Hepatocyte (in vitro differentiated cells): ENCODE measurements around the gene FGF7. TPM values are rescaled to one million over a fixed set of nuclear protein-coding genes. Genes with fewer than 3 reads are reported as not detected.
A peak's percentile ranks its signal among the peaks of the same experiment; 100 is the strongest.

Experiments used
- DNase-seq: peaks from one replicate; pipeline ENCODE4 v3.0.0-alpha.2; 2016; ENCODE audit warnings: low spot score
- H2AFZ ChIP-seq: fragments of 200-600 bp; sonication (generic); 2 replicates; pipeline ENCODE4 v1.6.0; 2016; ENCODE audit warnings: antibody characterized with exemption, mild to moderate bottlenecking
- H3K27ac ChIP-seq: fragments of 200-600 bp; sonication (generic); 2 replicates; pipeline ENCODE4 v1.5.1; 2016; ENCODE audit warnings: mild to moderate bottlenecking
- H3K27me3 ChIP-seq: fragments of 200-600 bp; sonication (generic); 2 replicates; pipeline ENCODE4 v1.6.1; 2016
- H3K36me3 ChIP-seq: fragments of 200-600 bp; sonication (generic); replicated peaks from 2 replicates; pipeline ENCODE4 v1.5.1; 2016; ENCODE audit warnings: low read depth; ENCODE audit not compliant: insufficient read depth
- H3K4me1 ChIP-seq: fragments of 200-600 bp; sonication (generic); 2 replicates; pipeline ENCODE4 v1.5.1; 2016; ENCODE audit warnings: mild to moderate bottlenecking, moderate library complexity; ENCODE audit not compliant: insufficient read depth
- H3K4me2 ChIP-seq: fragments of 200-600 bp; sonication (generic); 2 replicates; pipeline ENCODE4 v1.6.0; 2016
- H3K4me3 ChIP-seq: fragments of 200-600 bp; sonication (generic); 2 replicates; pipeline ENCODE4 v1.5.1; 2016; ENCODE audit warnings: mild to moderate bottlenecking
- H3K79me2 ChIP-seq: fragments of 200-600 bp; sonication (generic); 2 replicates; pipeline ENCODE4 v1.6.0; 2017; ENCODE audit warnings: mild to moderate bottlenecking
- H3K9me2 ChIP-seq: fragments of 200-600 bp; sonication (generic); replicated peaks from 2 replicates; pipeline ENCODE4 v1.6.0; 2017; ENCODE audit warnings: mild to moderate bottlenecking; ENCODE audit not compliant: insufficient read depth
- H3K9me3 ChIP-seq: fragments of 200-600 bp; sonication (generic); 2 replicates; pipeline ENCODE4 v1.5.1; 2016; ENCODE audit warnings: low read depth, mild to moderate bottlenecking
- H4K20me1 ChIP-seq: fragments of 200-600 bp; sonication (generic); 2 replicates; pipeline ENCODE4 v1.6.0; 2016; ENCODE audit warnings: mild to moderate bottlenecking; ENCODE audit not compliant: insufficient read depth, poor library complexity, severe bottlenecking
- EZH2 ChIP-seq: fragments of 200-600 bp; sonication (generic); IDR thresholded peaks from 2 replicates; pipeline ENCODE4 v1.6.1; 2016; ENCODE audit warnings: antibody characterized with exemption, mild to moderate bottlenecking, borderline replicate concordance
- EZH2phosphoT487 ChIP-seq: fragments of 200-600 bp; sonication (generic); IDR thresholded peaks from one replicate; pipeline ENCODE4 v1.6.1; 2018; ENCODE audit warnings: antibody characterized with exemption, mild to moderate bottlenecking, low read depth, moderate library complexity; ENCODE audit not compliant: unreplicated experiment, severe bottlenecking
- WGBS: methylation state at CpG from one replicate; pipeline ENCODE4 v1.1.6; 2016; ENCODE audit warnings: low lambda C conversion rate; ENCODE audit errors: missing lambda C conversion rate; 5-methylcytosine and 5-hydroxymethylcytosine counted together
- polyA plus RNA-seq: library from polyadenylated mRNA; unstranded; fragments of >200 nt; fragmentation: Nextera tagmentation; extraction: Ambion mirVana; gene quantifications from 2 replicates; pipeline ENCODE4 v1.2.1, GENCODE V29; 2016
- total RNA-seq: library from RNA; depleted of rRNA; stranded (reverse); fragments of >200 nt; gene quantifications from 2 replicates; pipeline ENCODE4 v1.2.3, GENCODE V29; 2014
- TF ChIP-seq, protein P1 (sequence below): fragments of 200-600 bp; sonication (generic); IDR thresholded peaks from 2 replicates; pipeline ENCODE4 v1.5.1; 2016; ENCODE audit warnings: antibody characterized with exemption, mild to moderate bottlenecking; ENCODE audit not compliant: poor library complexity

The FGF7 gene, protein sequence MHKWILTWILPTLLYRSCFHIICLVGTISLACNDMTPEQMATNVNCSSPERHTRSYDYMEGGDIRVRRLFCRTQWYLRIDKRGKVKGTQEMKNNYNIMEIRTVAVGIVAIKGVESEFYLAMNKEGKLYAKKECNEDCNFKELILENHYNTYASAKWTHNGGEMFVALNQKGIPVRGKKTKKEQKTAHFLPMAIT
- total RNA-seq (13.0 and 18.9 TPM in 2 replicates), polyA plus RNA-seq (7.3 and 11.2 TPM in 2 replicates)

DNA sequence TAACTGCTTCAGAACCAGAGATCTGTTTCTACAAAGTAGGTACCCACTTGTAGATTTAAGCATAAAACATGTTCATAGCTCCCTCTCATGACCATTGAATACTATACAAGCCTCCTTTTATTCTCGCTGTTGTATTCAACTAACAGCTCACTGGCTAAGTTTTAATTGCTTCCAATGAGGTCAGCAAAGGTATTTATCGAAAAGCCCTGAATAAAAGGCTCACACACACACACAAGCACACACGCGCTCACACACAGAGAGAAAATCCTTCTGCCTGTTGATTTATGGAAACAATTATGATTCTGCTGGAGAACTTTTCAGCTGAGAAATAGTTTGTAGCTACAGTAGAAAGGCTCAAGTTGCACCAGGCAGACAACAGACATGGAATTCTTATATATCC lies at the start of gene FGF7:
FGF7 (plus strand) TSS at position 222 of the 400 bp plus-strand sequence. CDS start 1,056 bp downstream, outside the sequence.
- Histone ChIP-seq H3K79me2 (no peaks in the 10 kb centered on the region), H3K4me2 (peak within 1 kb of the TSS; percentile 57), H3K9me2 (no peaks in the 10 kb centered on the region), H3K27me3 (no peaks in the 10 kb centered on the region), H3K27ac (peak within 1 kb of the TSS; percentile 47), H4K20me1 (no peaks in the 10 kb centered on the region), H3K36me3 (no peaks in the 10 kb centered on the region), H3K4me1 (peaks cover 7% of the 10 kb centered on the region), H3K9me3 (no peaks in the 10 kb centered on the region), H2AFZ (peak within 1 kb of the TSS; percentile 9), H3K4me3 (peak within 1 kb of the TSS; percentile 8)
- WGBS = 51% methylated on average over 4 of the region's 4 CpGs
- TF ChIP-seq EZH2phosphoT487 = no peak
- TF ChIP-seq, protein P1, sequence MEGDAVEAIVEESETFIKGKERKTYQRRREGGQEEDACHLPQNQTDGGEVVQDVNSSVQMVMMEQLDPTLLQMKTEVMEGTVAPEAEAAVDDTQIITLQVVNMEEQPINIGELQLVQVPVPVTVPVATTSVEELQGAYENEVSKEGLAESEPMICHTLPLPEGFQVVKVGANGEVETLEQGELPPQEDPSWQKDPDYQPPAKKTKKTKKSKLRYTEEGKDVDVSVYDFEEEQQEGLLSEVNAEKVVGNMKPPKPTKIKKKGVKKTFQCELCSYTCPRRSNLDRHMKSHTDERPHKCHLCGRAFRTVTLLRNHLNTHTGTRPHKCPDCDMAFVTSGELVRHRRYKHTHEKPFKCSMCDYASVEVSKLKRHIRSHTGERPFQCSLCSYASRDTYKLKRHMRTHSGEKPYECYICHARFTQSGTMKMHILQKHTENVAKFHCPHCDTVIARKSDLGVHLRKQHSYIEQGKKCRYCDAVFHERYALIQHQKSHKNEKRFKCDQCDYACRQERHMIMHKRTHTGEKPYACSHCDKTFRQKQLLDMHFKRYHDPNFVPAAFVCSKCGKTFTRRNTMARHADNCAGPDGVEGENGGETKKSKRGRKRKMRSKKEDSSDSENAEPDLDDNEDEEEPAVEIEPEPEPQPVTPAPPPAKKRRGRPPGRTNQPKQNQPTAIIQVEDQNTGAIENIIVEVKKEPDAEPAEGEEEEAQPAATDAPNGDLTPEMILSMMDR = peak; percentile 39
- peak; percentile 10 for DNase-seq

DNA sequence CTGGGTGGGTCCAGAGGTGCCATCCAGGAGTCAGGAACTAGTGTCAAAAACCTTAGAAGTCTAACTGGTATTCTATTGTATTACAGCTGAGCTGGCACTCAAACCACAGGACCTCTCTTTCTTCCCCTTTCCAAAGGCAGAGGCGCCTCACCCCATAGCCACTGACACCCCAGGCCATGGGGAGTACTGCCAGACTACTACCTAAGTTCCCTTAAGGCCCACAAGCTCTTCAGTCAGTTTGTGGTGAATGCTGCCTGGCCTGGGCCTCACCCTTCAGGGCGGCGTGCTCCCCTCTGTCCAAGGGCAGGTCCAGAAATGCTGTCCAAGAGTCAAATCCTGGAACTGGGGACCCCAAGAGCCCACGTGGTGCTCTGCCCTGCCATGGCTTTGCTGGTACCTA lies 43.0 kb upstream of the FGF7 start:
- WGBS = 91% methylated on average over 4 of the region's 4 CpGs
- Histone ChIP-seq H2AFZ (no peak overlapping the region), H3K9me2 (no peaks in the 10 kb centered on the region), H3K79me2 (no peaks in the 10 kb centered on the region), H4K20me1 (no peaks in the 10 kb centered on the region), H3K4me1 (no peaks in the 10 kb centered on the region), H3K4me2 (no peak overlapping the region), H3K36me3 (no peaks in the 10 kb centered on the region), H3K9me3 (no peaks in the 10 kb centered on the region), H3K4me3 (no peak overlapping the region), H3K27ac (no peak overlapping the region), H3K27me3 (no peaks in the 10 kb centered on the region)
- TF ChIP-seq EZH2phosphoT487 (no peak), EZH2 (no peak)
- TF ChIP-seq, protein P1 = no peak
- DNase-seq = no peak

DNA sequence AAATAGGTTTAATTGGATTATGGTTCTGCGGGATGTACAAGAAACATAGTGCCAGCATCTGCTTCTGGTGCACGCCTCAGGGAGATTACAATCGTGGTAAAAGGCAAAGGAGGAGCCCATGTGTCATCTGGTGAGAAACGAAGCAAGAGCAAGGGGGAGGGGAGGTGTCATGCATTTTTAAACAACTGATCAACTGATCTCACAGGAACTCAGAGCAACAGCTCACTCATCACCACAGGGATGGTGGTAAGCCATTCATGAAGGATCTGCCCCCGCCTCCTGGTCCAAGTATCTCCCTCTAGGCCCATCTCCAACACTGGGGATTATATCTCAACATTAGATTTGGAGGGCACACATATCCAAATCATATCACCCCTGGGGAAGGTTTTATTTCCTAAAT lies 42.1 kb upstream of the FGF7 start:
- no peaks in the 10 kb centered on the region for H3K79me2 ChIP-seq
- no peak for DNase-seq
- no peaks in the 10 kb centered on the region for H3K9me3 ChIP-seq
- no peaks in the 10 kb centered on the region for H3K27me3 ChIP-seq
- no peaks in the 10 kb centered on the region for H3K4me1 ChIP-seq
- no peak overlapping the region for H3K4me2 ChIP-seq
- no peaks in the 10 kb centered on the region for H4K20me1 ChIP-seq
- no peak overlapping the region for H3K4me3 ChIP-seq
- no peaks in the 10 kb centered on the region for H3K9me2 ChIP-seq
- no peaks in the 10 kb centered on the region for H3K36me3 ChIP-seq
- no peak overlapping the region for H3K27ac ChIP-seq
- TF ChIP-seq EZH2 = no peak
- TF ChIP-seq, protein P1 = no peak
- TF ChIP-seq EZH2phosphoT487 = no peak
- no peak overlapping the region for H2AFZ ChIP-seq
- WGBS = 62% methylated on average over 5 of the region's 5 CpGs

DNA sequence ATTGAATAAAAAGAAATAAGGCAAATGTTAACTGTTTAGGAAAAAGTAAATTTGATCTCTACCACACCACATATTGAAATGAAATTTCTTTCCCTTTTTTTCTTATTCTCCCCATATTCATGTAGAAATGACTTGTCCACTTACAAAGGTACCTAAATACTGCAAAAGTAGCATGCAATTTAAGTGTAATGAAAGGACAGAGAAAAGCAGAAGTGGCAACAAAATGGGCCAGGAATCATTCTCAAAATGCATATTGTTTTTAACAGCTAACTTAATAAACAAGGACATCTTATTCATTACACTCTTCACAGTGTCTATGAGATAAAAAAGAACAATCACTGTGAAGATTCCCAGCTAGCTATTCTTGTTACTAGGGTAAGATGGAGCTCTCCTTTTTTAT lies 40.6 kb upstream of the FGF7 start:
- Histone ChIP-seq H3K36me3 (no peaks in the 10 kb centered on the region), H3K4me1 (no peaks in the 10 kb centered on the region), H3K4me2 (no peak overlapping the region), H4K20me1 (no peaks in the 10 kb centered on the region), H3K9me3 (no peaks in the 10 kb centered on the region), H2AFZ (no peak overlapping the region), H3K27me3 (no peaks in the 10 kb centered on the region), H3K27ac (no peak overlapping the region), H3K9me2 (no peaks in the 10 kb centered on the region), H3K4me3 (no peak overlapping the region), H3K79me2 (no peaks in the 10 kb centered on the region)
- no peak for DNase-seq
- TF ChIP-seq, protein P1 = no peak
- no peak for TF ChIP-seq EZH2phosphoT487
- no peak for TF ChIP-seq EZH2
